Uterus (tissue), 2 donors: ENCODE data around the gene CCDC74B.
"Not testable (repeated sequence)": the region's sequence is repeated elsewhere in the genome, so short reads cannot be mapped to it uniquely, and the experiment has no call there.

ENCODE experiments used
- CTCF ChIP-seq, 4 experiments: fragments of 200-600 bp in 2 of 4; fragments of 450-650 bp in 2 of 4; sonication (generic) in 2 of 4; IDR thresholded peaks; one replicate each; pipeline ENCODE4 v1.5.1; 2016 to 2019; ENCODE audit warnings: antibody characterized with exemption in 4 of 4, mild to moderate bottlenecking in 2 of 4, moderate library complexity in 1 of 4
- POLR2A ChIP-seq, 2 donors: fragments of 450-650 bp; IDR thresholded peaks; one replicate each; pipeline ENCODE4 v1.6.1; 2016; ENCODE audit warnings: antibody characterized with exemption in 2 of 2, mild to moderate bottlenecking in 1 of 2, moderate library complexity in 1 of 2

GRCh38 chr2:130137118-130137517 lies 7.8 kb downstream of the CCDC74B start:
- TF ChIP-seq CTCF, POLR2A (IDR thresholded peaks at IDR 0.05): not testable (repeated sequence)
